HEK293T (cell line): ENCODE data around the gene YARS1.

ENCODE experiments used
- CTCF ChIA-PET: fragments of 350-600 bp; formaldehyde crosslinking; extraction: SDS; loops from one replicate; lab custom pipeline; 2021; ENCODE audit warnings: antibody characterized with exemption, inconsistent platforms; lab: Yijun Ruan, JAX
- POLR2A ChIA-PET: fragments of 350-600 bp; formaldehyde crosslinking; extraction: SDS; loops from one replicate; lab custom pipeline; 2020; ENCODE audit warnings: antibody characterized with exemption, inconsistent platforms; lab: Yijun Ruan, JAX
- DNase-seq: peaks from one replicate; pipeline ENCODE4 v3.0.0; 2012; ENCODE audit warnings: mixed read lengths; ENCODE audit errors: extremely low spot score
- ARNT ChIP-seq: fragments of 450-650 bp; IDR thresholded peaks from 2 replicates; pipeline ENCODE4 v1.6.1; 2017; ENCODE audit warnings: mild to moderate bottlenecking
- BHLHE40 ChIP-seq: fragments of 450-650 bp; IDR thresholded peaks from 2 replicates; pipeline ENCODE4 v1.6.1; 2016; ENCODE audit warnings: mild to moderate bottlenecking, moderate library complexity, borderline replicate concordance
- CTBP1 ChIP-seq: fragments of 450-650 bp; IDR thresholded peaks from 2 replicates; pipeline ENCODE4 v1.6.1; 2016; ENCODE audit warnings: borderline replicate concordance
- ELF4 ChIP-seq: fragments of 450-650 bp; IDR thresholded peaks from 2 replicates; pipeline ENCODE4 v1.6.1; 2017; ENCODE audit warnings: antibody characterized with exemption
- FOXA1 ChIP-seq: fragments of 450-650 bp; IDR thresholded peaks from 2 replicates; pipeline ENCODE4 v1.6.1; 2016; ENCODE audit warnings: mild to moderate bottlenecking
- FOXK2 ChIP-seq: fragments of 450-650 bp; IDR thresholded peaks from 2 replicates; pipeline ENCODE4 v1.6.1; 2016; ENCODE audit warnings: mild to moderate bottlenecking
- FOXM1 ChIP-seq: fragments of 450-650 bp; IDR thresholded peaks from 2 replicates; pipeline ENCODE4 v1.6.1; 2017; ENCODE audit warnings: mild to moderate bottlenecking, borderline replicate concordance
- HDGF ChIP-seq: fragments of 450-650 bp; IDR thresholded peaks from 2 replicates; pipeline ENCODE4 v1.6.1; 2017; ENCODE audit warnings: antibody characterized with exemption, borderline replicate concordance
- L3MBTL2 ChIP-seq: fragments of 450-650 bp; conservative IDR thresholded peaks from 2 replicates; pipeline ENCODE4 v1.6.1; 2016; ENCODE audit warnings: mild to moderate bottlenecking
- LEF1 ChIP-seq: fragments of 450-650 bp; IDR thresholded peaks from 2 replicates; pipeline ENCODE4 v1.6.1; 2017; ENCODE audit warnings: mild to moderate bottlenecking, borderline replicate concordance
- NFRKB ChIP-seq: fragments of 450-650 bp; IDR thresholded peaks from 2 replicates; pipeline ENCODE4 v1.6.1; 2016; ENCODE audit warnings: mild to moderate bottlenecking, moderate library complexity
- PKNOX1 ChIP-seq: fragments of 450-650 bp; IDR thresholded peaks from 2 replicates; pipeline ENCODE4 v1.6.1; 2016
- SP1 ChIP-seq: fragments of 450-650 bp; IDR thresholded peaks from 2 replicates; pipeline ENCODE4 v1.6.1; 2017
- SUZ12 ChIP-seq: fragments of 450-650 bp; IDR thresholded peaks from 2 replicates; pipeline ENCODE4 v1.6.1; 2016; ENCODE audit warnings: mild to moderate bottlenecking
- TARDBP ChIP-seq: fragments of 450-650 bp; IDR thresholded peaks from 2 replicates; pipeline ENCODE4 v1.6.1; 2016
- ZNF384 ChIP-seq: fragments of 450-650 bp; IDR thresholded peaks from 2 replicates; pipeline ENCODE4 v1.6.1; 2016

YARS1 gene

GRCh38 chr1:32863218-32863880, 46.2 kb upstream of the YARS1 start:
- POLR2A ChIA-PET: interaction anchor here (1.2 kb wide), 1 partner anchor 12 kb away, joined by 3 read pairs; no protein-coding TSS in a partner anchor
- TF ChIP-seq FOXK2: no peak
- TF ChIP-seq LEF1: no peak
- no peak for TF ChIP-seq ELF4
- no peak for TF ChIP-seq SUZ12
- no peak for TF ChIP-seq SP1
- TF ChIP-seq BHLHE40: no peak
- no peak for TF ChIP-seq ARNT
- TF ChIP-seq ZNF384: no peak
- no peak for TF ChIP-seq L3MBTL2
- no peak for TF ChIP-seq TARDBP
- TF ChIP-seq FOXM1: no peak
- no peak for TF ChIP-seq FOXA1
- TF ChIP-seq CTBP1: no peak
- no peak for TF ChIP-seq PKNOX1
- CTCF ChIA-PET: interaction anchor here (1.4 kb wide), 1 partner anchor 8 kb away, joined by 4 read pairs; no protein-coding TSS in a partner anchor
- no peak for DNase-seq

- CTCF ChIA-PET: interaction anchor here (0.7 to 1.4 kb wide), 2 partner anchors 10 to 176 kb away, joined by 4 read pairs; no protein-coding TSS in a partner anchor
- TF ChIP-seq PKNOX1 (no peak), SUZ12 (no peak), LEF1 (no peak), L3MBTL2 (no peak), TARDBP (no peak), NFRKB (no peak), FOXM1 (no peak), FOXK2 (no peak), ZNF384 (no peak), ARNT (no peak), FOXA1 (no peak), ELF4 (no peak), HDGF (no peak), SP1 (no peak), BHLHE40 (no peak)
These were observed 44.9 kb upstream of the YARS1 start for GRCh38 chr1:32861904-32862695.

GRCh38 chr1:32860566-32860965, 43.4 kb upstream of the YARS1 start:
- DNase-seq: no peak
- POLR2A ChIA-PET: no interaction called here
- no peak for TF ChIP-seq CTBP1
- no peak for TF ChIP-seq LEF1
- no peak for TF ChIP-seq HDGF
- TF ChIP-seq L3MBTL2: no peak
- TF ChIP-seq ZNF384: no peak
- TF ChIP-seq TARDBP: no peak
- no peak for TF ChIP-seq ARNT
- no peak for TF ChIP-seq FOXM1
- no peak for TF ChIP-seq SP1
- no peak for TF ChIP-seq FOXA1
- no peak for TF ChIP-seq PKNOX1
- CTCF ChIA-PET: no interaction called here

More at GRCh38 chr1:32861904-32862695, 44.9 kb upstream of the YARS1 start:
- POLR2A ChIA-PET: interaction anchor here (1.4 kb wide), 1 partner anchor 9 kb away, joined by 3 read pairs; no protein-coding TSS in a partner anchor
- no peak for DNase-seq

GRCh38 chr1:32859915-32860314, 42.8 kb upstream of the YARS1 start:
- ChIA-PET POLR2A (interaction anchor here (0.9 kb wide), 1 partner anchor 9 kb away, joined by 3 read pairs; no protein-coding TSS in a partner anchor), CTCF (interaction anchor here (0.6 to 0.7 kb wide), 2 partner anchors 18 to 32 kb away, joined by 3 read pairs; no protein-coding TSS in a partner anchor)
- no peak for DNase-seq
- no peak for TF ChIP-seq NFRKB
- no peak for TF ChIP-seq ZNF384
- no peak for TF ChIP-seq HDGF
- no peak for TF ChIP-seq L3MBTL2
- no peak for TF ChIP-seq FOXK2
- no peak for TF ChIP-seq SUZ12
- TF ChIP-seq PKNOX1: no peak

GRCh38 chr1:32858791-32859190, 41.6 kb upstream of the YARS1 start:
- DNase-seq: no peak
- ChIA-PET CTCF (interaction anchor here (1.3 kb wide), 1 partner anchor 13 kb away, joined by 6 read pairs; no protein-coding TSS in a partner anchor), POLR2A (no interaction called here)
- TF ChIP-seq ZNF384 (no peak), HDGF (no peak), FOXK2 (no peak), FOXM1 (no peak), NFRKB (no peak), SP1 (no peak), PKNOX1 (no peak), L3MBTL2 (no peak), CTBP1 (no peak), BHLHE40 (no peak)
